ENCODE results near the gene SUPT5H. TPM values are rescaled to one million over a fixed set of nuclear protein-coding genes. Genes with fewer than 3 reads are reported as not detected.
A peak's percentile ranks its signal among the peaks of the same experiment; 100 is the strongest.

The SUPT5H gene
- total and polyA plus RNA-seq, 10 of the 15 experiments (the other 5 are each of a cell fraction or from before 2014, with no cell fraction given), result 27.2 to 194 (median 83.6) TPM

DNA sequence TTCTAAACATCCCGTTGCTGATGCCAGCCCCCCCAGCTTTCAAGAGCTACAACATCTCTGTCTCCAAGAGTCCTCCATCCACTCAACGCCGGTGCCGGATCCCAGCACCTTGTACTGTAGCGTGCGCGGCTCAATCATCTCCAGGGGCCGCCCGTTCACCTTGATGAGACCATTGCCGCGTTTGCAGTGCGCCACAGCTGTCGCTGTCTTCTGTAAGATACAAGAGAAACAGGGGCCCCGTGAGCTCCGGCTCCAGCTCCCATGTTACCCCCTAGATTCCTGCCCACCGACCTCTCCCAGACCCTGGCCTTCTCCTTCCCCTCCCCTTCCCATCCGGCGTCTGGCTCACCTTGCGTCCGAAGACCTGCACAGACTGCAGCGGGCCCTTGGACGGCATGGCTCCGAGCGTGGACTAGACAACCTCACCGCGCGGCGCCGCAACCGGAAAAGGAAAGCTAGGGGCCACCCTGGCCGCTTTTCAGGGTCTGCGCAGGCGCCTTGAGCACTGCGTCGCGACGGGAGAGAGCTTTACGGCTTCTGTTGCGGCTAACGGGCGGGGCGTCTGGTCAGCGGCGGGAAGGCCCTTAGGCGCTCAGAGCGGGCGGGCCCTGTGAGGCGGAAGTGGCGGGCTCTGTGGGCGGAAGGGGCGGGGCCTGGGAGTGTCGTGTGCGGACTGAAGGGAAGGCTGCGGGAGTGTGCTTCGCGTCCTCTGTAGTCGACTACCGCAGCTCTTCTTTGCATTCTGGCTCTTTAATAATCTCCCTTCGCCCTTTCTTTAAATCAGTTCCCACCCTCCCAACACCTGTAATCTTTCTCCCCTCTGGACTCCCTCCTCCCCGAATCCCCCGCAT lies 9.7 kb upstream of the SUPT5H start, which contains the start of gene RPS16 (continued):
- TF ChIP-seq EED (IDR thresholded peaks at IDR 0.05; ENCODE audit: low read depth), result no peak
- no peak for TF ChIP-seq RAD21 (IDR thresholded peaks at IDR 0.05; ENCODE audit: insufficient read depth, low read depth, low read length)
- TF ChIP-seq BRCA1 (IDR thresholded peaks at IDR 0.05; ENCODE audit: low read depth, low read length), result no peak
- TF ChIP-seq, protein P1, sequence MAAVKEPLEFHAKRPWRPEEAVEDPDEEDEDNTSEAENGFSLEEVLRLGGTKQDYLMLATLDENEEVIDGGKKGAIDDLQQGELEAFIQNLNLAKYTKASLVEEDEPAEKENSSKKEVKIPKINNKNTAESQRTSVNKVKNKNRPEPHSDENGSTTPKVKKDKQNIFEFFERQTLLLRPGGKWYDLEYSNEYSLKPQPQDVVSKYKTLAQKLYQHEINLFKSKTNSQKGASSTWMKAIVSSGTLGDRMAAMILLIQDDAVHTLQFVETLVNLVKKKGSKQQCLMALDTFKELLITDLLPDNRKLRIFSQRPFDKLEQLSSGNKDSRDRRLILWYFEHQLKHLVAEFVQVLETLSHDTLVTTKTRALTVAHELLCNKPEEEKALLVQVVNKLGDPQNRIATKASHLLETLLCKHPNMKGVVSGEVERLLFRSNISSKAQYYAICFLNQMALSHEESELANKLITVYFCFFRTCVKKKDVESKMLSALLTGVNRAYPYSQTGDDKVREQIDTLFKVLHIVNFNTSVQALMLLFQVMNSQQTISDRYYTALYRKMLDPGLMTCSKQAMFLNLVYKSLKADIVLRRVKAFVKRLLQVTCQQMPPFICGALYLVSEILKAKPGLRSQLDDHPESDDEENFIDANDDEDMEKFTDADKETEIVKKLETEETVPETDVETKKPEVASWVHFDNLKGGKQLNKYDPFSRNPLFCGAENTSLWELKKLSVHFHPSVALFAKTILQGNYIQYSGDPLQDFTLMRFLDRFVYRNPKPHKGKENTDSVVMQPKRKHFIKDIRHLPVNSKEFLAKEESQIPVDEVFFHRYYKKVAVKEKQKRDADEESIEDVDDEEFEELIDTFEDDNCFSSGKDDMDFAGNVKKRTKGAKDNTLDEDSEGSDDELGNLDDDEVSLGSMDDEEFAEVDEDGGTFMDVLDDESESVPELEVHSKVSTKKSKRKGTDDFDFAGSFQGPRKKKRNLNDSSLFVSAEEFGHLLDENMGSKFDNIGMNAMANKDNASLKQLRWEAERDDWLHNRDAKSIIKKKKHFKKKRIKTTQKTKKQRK (IDR thresholded peaks at IDR 0.05; ENCODE audit: low read depth, low read length), result no peak
- TF ChIP-seq CBX5 (IDR thresholded peaks at IDR 0.05; ENCODE audit: low read depth), result no peak
- TF ChIP-seq ETV6 (conservative IDR thresholded peaks at IDR 0.05 in 1 of 2, IDR thresholded peaks at IDR 0.05 in 1 of 2; ENCODE audit: borderline replicate concordance in 1 of 2, low read depth in 1 of 2), result no peak
- no peak for TF ChIP-seq NFIC (IDR thresholded peaks at IDR 0.05; ENCODE audit: low read depth, low read length)
- no peak for TF ChIP-seq ZNF217 (IDR thresholded peaks at IDR 0.05)
- TF ChIP-seq, protein P2, sequence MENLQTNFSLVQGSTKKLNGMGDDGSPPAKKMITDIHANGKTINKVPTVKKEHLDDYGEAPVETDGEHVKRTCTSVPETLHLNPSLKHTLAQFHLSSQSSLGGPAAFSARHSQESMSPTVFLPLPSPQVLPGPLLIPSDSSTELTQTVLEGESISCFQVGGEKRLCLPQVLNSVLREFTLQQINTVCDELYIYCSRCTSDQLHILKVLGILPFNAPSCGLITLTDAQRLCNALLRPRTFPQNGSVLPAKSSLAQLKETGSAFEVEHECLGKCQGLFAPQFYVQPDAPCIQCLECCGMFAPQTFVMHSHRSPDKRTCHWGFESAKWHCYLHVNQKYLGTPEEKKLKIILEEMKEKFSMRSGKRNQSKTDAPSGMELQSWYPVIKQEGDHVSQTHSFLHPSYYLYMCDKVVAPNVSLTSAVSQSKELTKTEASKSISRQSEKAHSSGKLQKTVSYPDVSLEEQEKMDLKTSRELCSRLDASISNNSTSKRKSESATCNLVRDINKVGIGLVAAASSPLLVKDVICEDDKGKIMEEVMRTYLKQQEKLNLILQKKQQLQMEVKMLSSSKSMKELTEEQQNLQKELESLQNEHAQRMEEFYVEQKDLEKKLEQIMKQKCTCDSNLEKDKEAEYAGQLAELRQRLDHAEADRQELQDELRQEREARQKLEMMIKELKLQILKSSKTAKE (IDR thresholded peaks at IDR 0.05; ENCODE audit: low read depth, poor library complexity, severe bottlenecking), result peak; percentile 17
- peak; percentile 91 for TF ChIP-seq SIN3A (IDR thresholded peaks at IDR 0.05; ENCODE audit: low read depth, low read length)
- TF ChIP-seq CHD4 (IDR thresholded peaks at IDR 0.05), result no peak
- TF ChIP-seq STAT1 (conservative IDR thresholded peaks at IDR 0.05), result 0 out of 2 replicates have a peak, but pooled peaks have one; percentile 55
- TF ChIP-seq, protein P3, sequence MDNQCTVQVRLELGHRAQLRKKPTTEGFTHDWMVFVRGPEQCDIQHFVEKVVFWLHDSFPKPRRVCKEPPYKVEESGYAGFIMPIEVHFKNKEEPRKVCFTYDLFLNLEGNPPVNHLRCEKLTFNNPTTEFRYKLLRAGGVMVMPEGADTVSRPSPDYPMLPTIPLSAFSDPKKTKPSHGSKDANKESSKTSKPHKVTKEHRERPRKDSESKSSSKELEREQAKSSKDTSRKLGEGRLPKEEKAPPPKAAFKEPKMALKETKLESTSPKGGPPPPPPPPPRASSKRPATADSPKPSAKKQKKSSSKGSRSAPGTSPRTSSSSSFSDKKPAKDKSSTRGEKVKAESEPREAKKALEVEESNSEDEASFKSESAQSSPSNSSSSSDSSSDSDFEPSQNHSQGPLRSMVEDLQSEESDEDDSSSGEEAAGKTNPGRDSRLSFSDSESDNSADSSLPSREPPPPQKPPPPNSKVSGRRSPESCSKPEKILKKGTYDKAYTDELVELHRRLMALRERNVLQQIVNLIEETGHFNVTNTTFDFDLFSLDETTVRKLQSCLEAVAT (IDR thresholded peaks at IDR 0.05), result peak; percentile 72
- no peak for TF ChIP-seq JUNB (IDR thresholded peaks at IDR 0.05)
- TF ChIP-seq BHLHE40 (IDR thresholded peaks at IDR 0.05; ENCODE audit: borderline replicate concordance in 1 of 2, low read depth in 2 of 2, low read length in 1 of 2), result peak; percentile 71 to 88
- peak; percentile 99 for TF ChIP-seq TAF1 (IDR thresholded peaks at IDR 0.05; ENCODE audit: borderline replicate concordance, low read depth, low read length)
- TF ChIP-seq, protein P4, sequence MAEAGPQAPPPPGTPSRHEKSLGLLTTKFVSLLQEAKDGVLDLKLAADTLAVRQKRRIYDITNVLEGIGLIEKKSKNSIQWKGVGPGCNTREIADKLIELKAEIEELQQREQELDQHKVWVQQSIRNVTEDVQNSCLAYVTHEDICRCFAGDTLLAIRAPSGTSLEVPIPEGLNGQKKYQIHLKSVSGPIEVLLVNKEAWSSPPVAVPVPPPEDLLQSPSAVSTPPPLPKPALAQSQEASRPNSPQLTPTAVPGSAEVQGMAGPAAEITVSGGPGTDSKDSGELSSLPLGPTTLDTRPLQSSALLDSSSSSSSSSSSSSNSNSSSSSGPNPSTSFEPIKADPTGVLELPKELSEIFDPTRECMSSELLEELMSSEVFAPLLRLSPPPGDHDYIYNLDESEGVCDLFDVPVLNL (IDR thresholded peaks at IDR 0.05; ENCODE audit: low read depth, low read length), result peak; percentile 79
- no peak for TF ChIP-seq ZZZ3 (IDR thresholded peaks at IDR 0.05; ENCODE audit: control insufficient read depth, insufficient read length, low read depth)
- no peak; the same call in 1 of the 2 replicates for TF ChIP-seq HCFC1 (IDR thresholded peaks at IDR 0.05; ENCODE audit: low read length)
- TF ChIP-seq, protein P5, sequence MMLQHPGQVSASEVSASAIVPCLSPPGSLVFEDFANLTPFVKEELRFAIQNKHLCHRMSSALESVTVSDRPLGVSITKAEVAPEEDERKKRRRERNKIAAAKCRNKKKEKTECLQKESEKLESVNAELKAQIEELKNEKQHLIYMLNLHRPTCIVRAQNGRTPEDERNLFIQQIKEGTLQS (IDR thresholded peaks at IDR 0.05; ENCODE audit: borderline replicate concordance, extremely low read depth, low read depth, low read length), result peak; percentile 88; the same call in 1 of the 2 replicates
- peak; percentile 57 for TF ChIP-seq NR2C1 (IDR thresholded peaks at IDR 0.05)

All from GM12878 (cell line).